ENCODE data around the gene TPM4. TPM values are rescaled to one million over a fixed set of nuclear protein-coding genes. Genes with fewer than 3 reads are reported as not detected.

TPM4 gene
- total RNA-seq, 6 experiments from 2014 or later, result 973 to 1,332 (median 1,247) TPM

DNA sequence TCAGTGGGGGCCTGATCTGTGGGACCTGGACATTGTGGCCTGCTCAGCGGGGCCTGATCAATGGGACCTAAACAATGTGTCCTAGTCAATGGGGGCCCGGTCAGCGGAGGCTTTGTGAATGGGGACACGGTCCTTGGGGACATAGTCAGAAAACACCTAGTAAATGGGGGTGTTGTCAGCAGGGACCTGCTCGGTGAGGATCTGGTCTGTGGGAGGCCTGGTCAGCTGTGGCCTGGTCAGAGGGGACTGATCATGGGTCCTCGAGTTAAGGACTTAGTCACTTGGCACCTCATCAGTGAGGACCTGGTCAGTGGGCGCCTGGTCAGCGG is 44.5 kb upstream of the TPM4 start:
- peaks cover 3% of the 10 kb centered on the region; the same call in 1 of the 2 replicates for H3K27me3 Mint-ChIP-seq (ENCODE audit: insufficient read depth)
- TF ChIP-seq, protein P1, sequence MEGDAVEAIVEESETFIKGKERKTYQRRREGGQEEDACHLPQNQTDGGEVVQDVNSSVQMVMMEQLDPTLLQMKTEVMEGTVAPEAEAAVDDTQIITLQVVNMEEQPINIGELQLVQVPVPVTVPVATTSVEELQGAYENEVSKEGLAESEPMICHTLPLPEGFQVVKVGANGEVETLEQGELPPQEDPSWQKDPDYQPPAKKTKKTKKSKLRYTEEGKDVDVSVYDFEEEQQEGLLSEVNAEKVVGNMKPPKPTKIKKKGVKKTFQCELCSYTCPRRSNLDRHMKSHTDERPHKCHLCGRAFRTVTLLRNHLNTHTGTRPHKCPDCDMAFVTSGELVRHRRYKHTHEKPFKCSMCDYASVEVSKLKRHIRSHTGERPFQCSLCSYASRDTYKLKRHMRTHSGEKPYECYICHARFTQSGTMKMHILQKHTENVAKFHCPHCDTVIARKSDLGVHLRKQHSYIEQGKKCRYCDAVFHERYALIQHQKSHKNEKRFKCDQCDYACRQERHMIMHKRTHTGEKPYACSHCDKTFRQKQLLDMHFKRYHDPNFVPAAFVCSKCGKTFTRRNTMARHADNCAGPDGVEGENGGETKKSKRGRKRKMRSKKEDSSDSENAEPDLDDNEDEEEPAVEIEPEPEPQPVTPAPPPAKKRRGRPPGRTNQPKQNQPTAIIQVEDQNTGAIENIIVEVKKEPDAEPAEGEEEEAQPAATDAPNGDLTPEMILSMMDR (IDR thresholded peaks at IDR 0.05), result no peak
- no peaks in the 10 kb centered on the region for H3K9me3 Mint-ChIP-seq
- H3K4me1 Mint-ChIP-seq (ENCODE audit: low read depth), result no peaks in the 10 kb centered on the region
- H3K27ac Mint-ChIP-seq, result no peak overlapping the region
- H3K4me3 Mint-ChIP-seq, result no peak overlapping the region
- no peaks in the 10 kb centered on the region for H3K36me3 Mint-ChIP-seq (ENCODE audit: low read depth)
- no peak for DNase-seq

DNA sequence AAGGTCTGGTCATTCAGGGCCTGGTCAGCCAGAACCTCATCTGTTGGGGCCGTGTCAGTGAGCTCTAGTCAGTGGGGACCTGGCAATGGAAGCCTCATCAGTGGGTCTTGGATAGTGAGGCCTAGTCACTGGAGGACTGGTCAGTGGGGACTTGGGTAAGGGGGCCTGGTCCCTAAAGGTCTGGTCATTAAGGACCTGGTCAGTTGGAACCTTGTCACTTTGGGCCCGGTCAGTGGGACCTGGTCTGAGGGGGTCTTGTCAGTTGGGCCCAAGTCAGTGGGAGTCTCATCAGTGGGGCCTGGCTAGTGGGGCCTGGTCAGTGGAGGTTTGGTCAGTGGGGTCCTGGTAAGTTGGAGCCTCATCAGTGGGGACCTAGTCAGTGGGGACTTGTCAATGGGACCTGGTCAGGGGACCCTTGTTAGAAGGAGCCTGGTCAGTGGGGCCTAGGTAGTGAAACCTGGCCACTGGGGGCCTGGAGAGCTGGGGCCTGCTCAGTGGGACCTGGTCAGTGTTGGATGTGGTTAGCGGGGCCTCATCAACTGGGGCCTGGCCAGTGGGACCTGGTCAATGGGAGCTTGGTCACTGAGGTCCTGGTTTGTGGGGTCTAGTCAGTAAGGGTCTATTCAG is 43.7 kb upstream of the TPM4 start:
- no peaks in the 10 kb centered on the region for H3K9me3 Mint-ChIP-seq
- H3K4me1 Mint-ChIP-seq (ENCODE audit: low read depth), result no peaks in the 10 kb centered on the region

DNA sequence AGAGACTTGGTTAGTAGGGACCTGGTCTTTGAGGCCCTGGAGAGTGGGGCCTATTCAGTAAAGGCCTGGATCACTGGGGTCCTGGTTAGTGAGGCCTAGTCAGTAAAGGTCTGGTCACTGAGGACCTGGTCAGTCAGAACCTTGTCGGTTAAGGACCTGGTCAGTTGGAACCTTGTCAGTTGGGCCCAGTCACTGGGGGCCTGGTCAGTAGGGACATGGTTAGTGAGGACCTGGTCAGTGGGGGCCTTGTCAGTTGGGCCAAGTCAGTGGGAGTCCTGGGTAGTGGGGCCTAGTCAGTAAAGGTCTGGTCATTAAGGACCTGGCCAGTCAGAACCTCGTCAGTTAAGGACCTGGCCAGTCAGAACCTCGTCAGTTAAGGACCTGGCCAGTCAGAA is 43.2 kb upstream of the TPM4 start:
- Mint-ChIP-seq H3K36me3 (ENCODE audit: low read depth) (no peaks in the 10 kb centered on the region), H3K9me3 (no peaks in the 10 kb centered on the region), H3K27me3 (ENCODE audit: insufficient read depth) (peaks cover 3% of the 10 kb centered on the region), H3K4me3 (no peak overlapping the region), H3K27ac (no peak overlapping the region), H3K4me1 (ENCODE audit: low read depth) (no peaks in the 10 kb centered on the region)
- DNase-seq, result no peak
- TF ChIP-seq, protein P1 (IDR thresholded peaks at IDR 0.05), result no peak

More for the DNA sequence above, 43.7 kb upstream of the TPM4 start:
- TF ChIP-seq, protein P1 (IDR thresholded peaks at IDR 0.05), result no peak
- Mint-ChIP-seq H3K4me3 (no peak overlapping the region), H3K36me3 (ENCODE audit: low read depth) (no peaks in the 10 kb centered on the region), H3K27me3 (ENCODE audit: insufficient read depth) (peaks cover 3% of the 10 kb centered on the region; the same call in 1 of the 2 replicates), H3K27ac (no peak overlapping the region)
- DNase-seq, result no peak

DNA sequence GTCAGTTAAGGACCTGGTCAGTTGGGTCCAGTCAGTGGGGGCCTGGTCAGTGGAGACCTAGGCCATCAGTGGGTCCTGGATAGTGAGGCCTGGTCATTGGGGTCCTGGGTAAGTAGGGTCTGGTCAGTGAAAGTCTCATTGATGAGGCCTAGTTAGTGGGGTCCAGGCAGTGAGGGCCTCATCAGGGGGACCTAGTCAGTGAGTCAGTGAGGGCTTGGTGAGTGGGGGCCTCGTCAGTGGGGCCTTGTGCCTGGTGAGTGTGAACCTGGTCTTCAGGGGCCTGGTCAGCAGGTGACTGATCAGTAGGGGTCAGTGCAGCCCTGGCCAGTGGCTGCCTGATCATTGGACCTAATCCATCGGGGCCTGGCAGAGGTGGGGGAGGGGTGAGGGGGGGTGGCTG is 42.6 kb upstream of the TPM4 start:
- H3K27ac Mint-ChIP-seq, result no peak overlapping the region
- DNase-seq, result no peak
- H3K4me1 Mint-ChIP-seq (ENCODE audit: low read depth), result no peaks in the 10 kb centered on the region
- no peaks in the 10 kb centered on the region for H3K9me3 Mint-ChIP-seq
- peaks cover 3% of the 10 kb centered on the region for H3K27me3 Mint-ChIP-seq (ENCODE audit: insufficient read depth)
- no peak overlapping the region for H3K4me3 Mint-ChIP-seq
- H3K36me3 Mint-ChIP-seq (ENCODE audit: low read depth), result no peaks in the 10 kb centered on the region
- TF ChIP-seq, protein P1 (IDR thresholded peaks at IDR 0.05), result no peak

DNA sequence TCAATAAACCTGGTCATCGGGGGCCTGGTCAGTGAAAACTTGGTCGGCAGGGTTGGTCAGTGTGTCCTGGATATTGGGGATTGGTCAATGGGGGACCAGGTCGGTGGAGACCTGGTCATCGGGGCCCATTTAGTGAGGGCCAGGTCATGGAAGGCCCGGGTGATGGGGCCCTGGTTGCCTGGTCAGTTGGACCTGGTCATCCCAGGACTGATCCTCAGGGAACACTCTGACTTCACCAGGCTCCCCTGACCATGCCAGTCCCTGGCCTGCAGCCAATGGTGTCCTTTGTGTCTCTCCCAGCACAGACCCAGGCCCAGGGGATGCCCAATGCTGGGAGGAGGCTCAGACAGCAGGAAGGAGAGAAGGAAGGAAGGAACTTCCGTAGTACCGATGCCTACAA is 42.1 kb upstream of the TPM4 start:
- H3K27ac Mint-ChIP-seq, result no peak overlapping the region
- H3K27me3 Mint-ChIP-seq (ENCODE audit: insufficient read depth), result peaks cover 3% of the 10 kb centered on the region
- no peak overlapping the region for H3K4me3 Mint-ChIP-seq
- DNase-seq, result no peak
- TF ChIP-seq, protein P1 (IDR thresholded peaks at IDR 0.05), result no peak
- no peaks in the 10 kb centered on the region for H3K4me1 Mint-ChIP-seq (ENCODE audit: low read depth)
- no peaks in the 10 kb centered on the region for H3K9me3 Mint-ChIP-seq
- H3K36me3 Mint-ChIP-seq (ENCODE audit: low read depth), result no peaks in the 10 kb centered on the region
